Measurements from ENCODE around the gene SATB1.

DNA sequence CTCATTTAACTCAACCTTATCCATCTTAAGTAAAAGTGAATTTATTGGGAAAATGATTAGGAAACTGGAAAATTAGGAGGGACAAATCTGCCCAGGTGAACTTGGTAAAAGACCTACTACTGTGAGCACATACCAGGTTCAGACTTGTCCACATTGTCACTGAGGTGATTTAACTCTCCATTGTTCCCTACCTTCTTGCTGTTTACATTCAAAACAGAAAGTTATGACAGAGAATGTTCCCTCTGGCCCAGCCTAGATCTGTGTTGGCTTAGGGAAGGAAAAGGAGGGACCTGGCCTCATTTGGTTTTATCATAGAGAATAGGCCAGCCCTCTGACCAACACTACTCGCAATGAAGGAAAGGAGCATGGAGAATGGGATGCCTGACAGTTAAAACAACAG lies 117.6 kb downstream of the SATB1 start:
- TF ChIP-seq, protein P1, sequence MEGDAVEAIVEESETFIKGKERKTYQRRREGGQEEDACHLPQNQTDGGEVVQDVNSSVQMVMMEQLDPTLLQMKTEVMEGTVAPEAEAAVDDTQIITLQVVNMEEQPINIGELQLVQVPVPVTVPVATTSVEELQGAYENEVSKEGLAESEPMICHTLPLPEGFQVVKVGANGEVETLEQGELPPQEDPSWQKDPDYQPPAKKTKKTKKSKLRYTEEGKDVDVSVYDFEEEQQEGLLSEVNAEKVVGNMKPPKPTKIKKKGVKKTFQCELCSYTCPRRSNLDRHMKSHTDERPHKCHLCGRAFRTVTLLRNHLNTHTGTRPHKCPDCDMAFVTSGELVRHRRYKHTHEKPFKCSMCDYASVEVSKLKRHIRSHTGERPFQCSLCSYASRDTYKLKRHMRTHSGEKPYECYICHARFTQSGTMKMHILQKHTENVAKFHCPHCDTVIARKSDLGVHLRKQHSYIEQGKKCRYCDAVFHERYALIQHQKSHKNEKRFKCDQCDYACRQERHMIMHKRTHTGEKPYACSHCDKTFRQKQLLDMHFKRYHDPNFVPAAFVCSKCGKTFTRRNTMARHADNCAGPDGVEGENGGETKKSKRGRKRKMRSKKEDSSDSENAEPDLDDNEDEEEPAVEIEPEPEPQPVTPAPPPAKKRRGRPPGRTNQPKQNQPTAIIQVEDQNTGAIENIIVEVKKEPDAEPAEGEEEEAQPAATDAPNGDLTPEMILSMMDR (IDR thresholded peaks at IDR 0.05; ENCODE audit: control extremely low read depth in 1 of 3, insufficient read depth in 1 of 3, low read depth in 1 of 3, low read length in 3 of 3), result no peak
- TF ChIP-seq POLR2A (IDR thresholded peaks at IDR 0.05; ENCODE audit: control extremely low read depth in 1 of 2, low read depth in 2 of 2, low read length in 2 of 2) (no peak), POLR2AphosphoS5 (IDR thresholded peaks at IDR 0.05; ENCODE audit: low read depth, low read length) (no peak), CREB1 (IDR thresholded peaks at IDR 0.05) (no peak), RFX5 (IDR thresholded peaks at IDR 0.05; ENCODE audit: borderline replicate concordance, low read depth, low read length) (no peak), CEBPB (IDR thresholded peaks at IDR 0.05; ENCODE audit: low read depth, low read length) (no peak), MAFK (IDR thresholded peaks at IDR 0.05; ENCODE audit: low read depth, low read length) (no peak), ZNF274 (IDR thresholded peaks at IDR 0.05; ENCODE audit: borderline replicate concordance, extremely low read depth, low read length) (no peak)
- TF ChIP-seq, protein P2, sequence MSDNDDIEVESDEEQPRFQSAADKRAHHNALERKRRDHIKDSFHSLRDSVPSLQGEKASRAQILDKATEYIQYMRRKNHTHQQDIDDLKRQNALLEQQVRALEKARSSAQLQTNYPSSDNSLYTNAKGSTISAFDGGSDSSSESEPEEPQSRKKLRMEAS (IDR thresholded peaks at IDR 0.05), result no peak

Data from H1 (cell line).